HG03432 (cell line): Measurements from ENCODE around the gene ARF5.

Experiments used
- ATAC-seq: cut with Tn5 transposase; IDR thresholded peaks from one replicate; pipeline ENCODE4 v1.9.1; 2021; ENCODE audit warnings: mild to moderate bottlenecking, moderate library complexity; ENCODE audit not compliant: unreplicated experiment

Gene ARF5

DNA sequence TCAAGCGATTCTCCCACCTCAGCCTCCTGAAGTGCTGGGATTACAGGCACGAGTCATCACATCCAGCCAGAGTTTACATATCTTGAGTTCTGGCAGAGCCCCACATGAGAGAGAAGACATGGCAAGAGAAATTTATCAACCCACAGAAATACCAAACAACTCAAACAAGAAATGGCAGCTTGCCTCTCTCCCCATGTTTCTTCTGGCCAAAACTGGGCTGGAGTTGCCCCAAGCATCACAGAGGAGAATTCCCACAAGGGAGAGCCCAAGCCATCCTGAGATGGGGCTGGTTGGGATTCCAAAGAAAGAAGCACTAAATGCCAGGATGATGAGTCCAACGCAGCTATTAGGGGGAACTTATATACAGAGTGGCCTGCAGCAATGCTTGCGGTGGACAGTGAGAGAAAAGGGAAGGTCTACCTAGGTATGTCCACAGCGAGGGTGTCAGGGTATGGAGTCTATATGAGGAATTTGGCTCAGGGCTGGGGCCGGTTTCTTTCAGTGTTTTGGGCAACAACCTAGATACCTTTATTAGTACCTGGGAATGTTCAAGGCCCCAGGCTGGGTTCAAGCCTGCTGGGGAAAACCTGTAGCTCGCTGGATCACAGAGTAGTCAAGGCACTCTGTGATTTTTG lies 44.2 kb downstream of the ARF5 start:
- no peak for ATAC-seq

DNA sequence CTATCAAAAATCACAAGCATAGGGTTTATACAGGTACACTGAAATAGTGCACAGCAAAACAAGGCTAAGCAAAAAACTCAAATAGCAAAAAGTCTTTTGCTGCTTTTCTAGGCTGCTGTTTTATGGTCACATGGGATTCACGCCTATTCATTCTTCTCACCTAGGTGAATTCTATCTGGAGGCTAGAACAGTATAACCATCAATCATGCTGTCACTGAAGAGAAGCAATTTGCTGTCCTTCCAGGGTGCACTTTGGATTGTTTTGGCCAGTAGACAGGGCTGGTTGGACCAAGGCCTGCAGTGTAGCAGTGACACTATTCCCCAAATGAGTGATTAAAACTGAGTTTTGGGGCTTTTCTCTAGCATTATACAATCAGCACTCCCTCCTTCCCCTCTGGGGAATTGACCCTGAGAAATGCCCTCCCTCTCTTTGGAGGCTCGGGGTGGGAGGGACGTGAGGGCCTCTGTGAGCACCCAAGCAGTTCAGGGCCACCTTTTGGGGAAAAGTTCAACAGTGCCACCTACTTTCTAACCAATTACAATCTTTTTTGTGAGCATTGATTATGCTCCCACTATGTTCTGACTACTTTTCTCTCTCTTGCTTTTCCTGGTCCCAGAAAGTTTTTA lies 47.6 kb downstream of the ARF5 start:
- peak; percentile 84 for ATAC-seq

DNA sequence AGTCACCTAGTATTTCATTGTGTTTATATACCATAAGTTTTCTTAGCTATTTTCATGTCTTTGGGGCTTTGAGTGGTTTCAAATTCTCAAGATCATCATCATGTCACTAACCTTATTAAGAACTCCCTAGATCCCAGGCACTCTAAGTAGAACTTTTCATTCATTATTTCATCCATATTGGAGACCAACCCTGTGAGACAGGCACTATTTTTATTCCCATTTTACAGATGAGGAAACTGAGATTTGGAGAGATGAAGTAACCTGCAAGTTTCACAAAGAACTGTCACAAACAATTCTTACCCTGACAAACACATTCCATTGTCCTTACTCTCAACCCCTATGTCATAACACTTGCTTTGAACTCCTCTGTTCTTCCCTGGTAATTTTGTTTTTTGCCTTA lies 50.0 kb downstream of the ARF5 start:
- no peak for ATAC-seq
